ENCODE measurements around the gene RMRP.

DNA sequence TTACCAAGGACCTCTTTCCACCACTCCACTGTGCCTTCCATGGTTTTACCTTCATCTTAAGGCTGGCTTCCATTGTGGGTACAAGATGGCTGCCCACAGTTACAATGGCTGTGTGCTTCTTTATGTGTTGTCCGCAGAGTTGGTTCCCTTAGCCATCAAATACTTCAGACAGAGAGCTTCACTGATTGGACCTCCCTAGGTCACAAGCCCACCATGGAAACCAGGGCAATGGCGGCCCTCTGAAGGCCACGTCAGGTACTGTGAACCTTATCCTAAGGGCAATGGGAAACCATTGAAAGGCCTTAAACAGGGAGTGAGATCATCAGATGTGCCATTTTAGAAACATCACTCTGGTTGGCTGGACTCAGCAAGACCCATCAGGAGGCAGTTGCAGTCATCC, 10.1 kb upstream of the RMRP start:
- TF ChIP-seq, protein P1, sequence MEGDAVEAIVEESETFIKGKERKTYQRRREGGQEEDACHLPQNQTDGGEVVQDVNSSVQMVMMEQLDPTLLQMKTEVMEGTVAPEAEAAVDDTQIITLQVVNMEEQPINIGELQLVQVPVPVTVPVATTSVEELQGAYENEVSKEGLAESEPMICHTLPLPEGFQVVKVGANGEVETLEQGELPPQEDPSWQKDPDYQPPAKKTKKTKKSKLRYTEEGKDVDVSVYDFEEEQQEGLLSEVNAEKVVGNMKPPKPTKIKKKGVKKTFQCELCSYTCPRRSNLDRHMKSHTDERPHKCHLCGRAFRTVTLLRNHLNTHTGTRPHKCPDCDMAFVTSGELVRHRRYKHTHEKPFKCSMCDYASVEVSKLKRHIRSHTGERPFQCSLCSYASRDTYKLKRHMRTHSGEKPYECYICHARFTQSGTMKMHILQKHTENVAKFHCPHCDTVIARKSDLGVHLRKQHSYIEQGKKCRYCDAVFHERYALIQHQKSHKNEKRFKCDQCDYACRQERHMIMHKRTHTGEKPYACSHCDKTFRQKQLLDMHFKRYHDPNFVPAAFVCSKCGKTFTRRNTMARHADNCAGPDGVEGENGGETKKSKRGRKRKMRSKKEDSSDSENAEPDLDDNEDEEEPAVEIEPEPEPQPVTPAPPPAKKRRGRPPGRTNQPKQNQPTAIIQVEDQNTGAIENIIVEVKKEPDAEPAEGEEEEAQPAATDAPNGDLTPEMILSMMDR (IDR thresholded peaks at IDR 0.05; ENCODE audit: low read depth, low read length) = no peak
- no peak for TF ChIP-seq POLR2A (IDR thresholded peaks at IDR 0.05; ENCODE audit: extremely low read depth, insufficient read length)
- TF ChIP-seq, protein P2, sequence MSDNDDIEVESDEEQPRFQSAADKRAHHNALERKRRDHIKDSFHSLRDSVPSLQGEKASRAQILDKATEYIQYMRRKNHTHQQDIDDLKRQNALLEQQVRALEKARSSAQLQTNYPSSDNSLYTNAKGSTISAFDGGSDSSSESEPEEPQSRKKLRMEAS (IDR thresholded peaks at IDR 0.05; ENCODE audit: low read depth, low read length) = no peak
